Choroid plexus epithelial cell (primary cell): ENCODE results near the gene KCNG4.
"Not testable (repeated sequence)": the region's sequence is repeated elsewhere in the genome, so short reads cannot be mapped to it uniquely, and the experiment has no call there.

ENCODE experiments used
- DNase-seq: peaks from one replicate; pipeline ENCODE4 v3.0.0-alpha.2; 2010; ENCODE audit warnings: low read depth
- H3K4me3 ChIP-seq: 2 replicates; pipeline ENCODE4 v1.5.1; 2011; ENCODE audit warnings: low read depth, mild to moderate bottlenecking, control low read depth, low read length, moderate library complexity
- TF ChIP-seq, protein P1 (sequence below): conservative IDR thresholded peaks from 2 replicates; pipeline ENCODE4 v1.5.1; 2011; ENCODE audit warnings: low read depth, mild to moderate bottlenecking, control low read depth, inconsistent platforms, low read length, moderate library complexity

KCNG4 gene

DNA sequence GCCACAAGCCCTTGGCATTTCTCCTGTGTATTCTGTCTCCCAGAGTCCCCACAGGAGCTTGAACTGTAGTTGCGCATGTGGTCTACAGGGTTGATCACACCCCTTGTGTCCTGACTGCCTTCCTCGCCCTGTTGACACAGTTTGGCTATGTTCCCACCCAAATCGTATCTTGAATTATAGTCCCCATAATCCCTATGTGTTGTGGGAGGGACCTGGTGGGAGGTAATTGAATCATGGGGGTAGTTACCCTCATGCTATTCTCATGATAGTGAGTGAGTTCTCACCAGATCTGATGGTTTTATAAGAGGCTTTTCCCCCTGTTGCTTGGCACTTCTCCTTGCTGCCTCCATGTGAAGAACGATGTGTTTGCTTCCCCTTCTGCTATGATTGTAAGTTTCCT is 27.7 kb downstream of the KCNG4 start:
- H3K4me3 ChIP-seq = no peak overlapping the region
- no peak for DNase-seq
- TF ChIP-seq, protein P1, sequence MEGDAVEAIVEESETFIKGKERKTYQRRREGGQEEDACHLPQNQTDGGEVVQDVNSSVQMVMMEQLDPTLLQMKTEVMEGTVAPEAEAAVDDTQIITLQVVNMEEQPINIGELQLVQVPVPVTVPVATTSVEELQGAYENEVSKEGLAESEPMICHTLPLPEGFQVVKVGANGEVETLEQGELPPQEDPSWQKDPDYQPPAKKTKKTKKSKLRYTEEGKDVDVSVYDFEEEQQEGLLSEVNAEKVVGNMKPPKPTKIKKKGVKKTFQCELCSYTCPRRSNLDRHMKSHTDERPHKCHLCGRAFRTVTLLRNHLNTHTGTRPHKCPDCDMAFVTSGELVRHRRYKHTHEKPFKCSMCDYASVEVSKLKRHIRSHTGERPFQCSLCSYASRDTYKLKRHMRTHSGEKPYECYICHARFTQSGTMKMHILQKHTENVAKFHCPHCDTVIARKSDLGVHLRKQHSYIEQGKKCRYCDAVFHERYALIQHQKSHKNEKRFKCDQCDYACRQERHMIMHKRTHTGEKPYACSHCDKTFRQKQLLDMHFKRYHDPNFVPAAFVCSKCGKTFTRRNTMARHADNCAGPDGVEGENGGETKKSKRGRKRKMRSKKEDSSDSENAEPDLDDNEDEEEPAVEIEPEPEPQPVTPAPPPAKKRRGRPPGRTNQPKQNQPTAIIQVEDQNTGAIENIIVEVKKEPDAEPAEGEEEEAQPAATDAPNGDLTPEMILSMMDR = no peak

DNA sequence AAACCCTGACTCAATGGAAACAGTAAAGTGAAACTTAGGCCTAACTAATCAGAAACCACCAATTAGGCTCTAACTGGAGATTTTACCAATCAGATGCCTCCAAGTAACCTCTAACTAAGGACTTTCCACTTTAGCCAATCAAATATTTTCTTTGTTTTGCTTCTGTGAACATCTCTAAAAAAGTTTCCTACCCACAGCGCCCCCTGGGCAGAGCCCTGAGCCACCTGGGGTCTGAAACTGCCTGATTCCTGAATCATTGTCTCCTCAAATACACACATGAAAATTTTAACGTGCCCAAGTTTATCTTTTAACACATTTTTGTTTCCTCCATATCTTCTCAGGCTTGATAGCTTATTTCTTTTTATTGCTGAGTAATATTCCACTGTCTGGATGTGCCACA is 29.8 kb downstream of the KCNG4 start:
- DNase-seq = no peak
- TF ChIP-seq, protein P1 = peak; percentile 17
- H3K4me3 ChIP-seq = no peak overlapping the region

DNA sequence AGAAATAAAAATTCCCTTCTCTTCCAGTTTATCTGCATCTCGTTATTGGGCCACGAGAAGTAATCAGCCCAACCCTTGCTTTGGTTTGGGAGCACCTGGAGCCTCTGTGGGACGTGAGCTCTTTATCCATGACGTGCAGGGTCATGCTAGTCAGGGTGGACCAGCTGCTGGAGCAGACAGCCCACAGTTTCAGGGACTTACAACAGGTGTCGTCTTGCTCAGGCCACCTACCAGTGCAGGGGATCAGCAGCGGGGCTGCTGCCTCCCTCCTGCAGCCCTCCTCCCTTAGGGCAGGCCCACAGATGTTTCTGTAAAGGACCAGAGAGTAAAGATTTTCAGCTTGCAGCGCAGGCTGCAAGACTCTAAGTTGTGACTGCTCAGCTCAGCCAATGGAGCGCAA is 31.9 kb downstream of the KCNG4 start:
- H3K4me3 ChIP-seq = no peak overlapping the region
- no peak for DNase-seq
- TF ChIP-seq, protein P1 = no peak

DNA sequence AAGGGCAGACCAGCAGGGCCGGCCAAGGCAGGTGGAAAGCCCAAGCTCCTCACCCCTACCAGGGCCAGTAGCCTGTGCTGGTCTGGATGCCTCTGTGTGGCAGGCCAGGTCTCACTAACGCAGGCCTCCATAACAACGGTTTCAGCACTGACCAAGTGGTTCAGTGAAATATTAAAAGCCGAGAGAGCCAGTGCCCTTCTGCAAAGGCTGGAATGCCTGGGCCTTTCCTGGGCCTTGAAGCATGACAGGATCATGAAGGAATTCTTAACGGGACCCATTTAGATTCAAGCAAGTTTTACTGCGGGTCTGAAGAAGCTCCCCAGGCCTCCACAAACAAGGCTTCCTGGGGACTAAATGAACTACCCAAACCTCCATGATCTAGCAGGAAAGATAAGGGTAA is 32.6 kb downstream of the KCNG4 start:
- no peak for DNase-seq
- TF ChIP-seq, protein P1 = no peak

DNA sequence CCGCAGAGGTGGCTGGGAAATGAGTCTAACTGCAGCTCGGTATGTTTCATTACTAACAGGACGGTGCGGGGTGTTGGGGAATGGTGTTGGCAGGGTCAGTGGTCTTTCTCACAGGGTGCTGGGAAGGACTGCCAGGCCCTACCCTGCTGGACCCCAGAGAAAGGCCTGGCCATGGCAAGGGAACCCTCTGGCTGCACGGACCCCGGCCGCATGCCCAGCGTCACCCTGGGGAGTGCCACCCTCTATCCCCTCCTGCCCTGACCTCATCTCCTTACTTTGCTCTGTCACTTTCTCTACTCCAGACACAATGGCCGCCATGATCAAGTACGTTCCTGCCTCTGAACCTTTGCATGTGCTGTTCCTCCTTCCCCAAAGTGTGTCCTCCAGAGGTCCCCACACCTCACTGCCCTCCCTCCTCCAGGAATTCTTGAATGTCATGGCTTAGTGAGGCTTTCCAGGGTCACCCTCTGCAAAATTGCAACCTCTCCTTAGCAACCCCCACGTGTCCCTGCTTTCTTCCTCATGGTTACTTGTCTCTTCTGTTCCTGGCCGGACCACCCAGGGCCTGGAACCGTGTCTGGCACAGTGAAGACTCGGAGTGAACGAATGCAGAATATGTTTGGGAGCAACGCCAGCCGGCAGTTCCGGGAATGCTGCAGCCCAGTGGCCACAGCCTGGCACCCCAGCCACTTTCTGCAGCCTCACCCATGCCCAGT is 33.7 kb downstream of the KCNG4 start:
- TF ChIP-seq, protein P1 = no peak
- DNase-seq = no peak
- H3K4me3 ChIP-seq = no peak overlapping the region

More for the DNA sequence above, 32.6 kb downstream of the KCNG4 start:
- H3K4me3 ChIP-seq = no peak overlapping the region

DNA sequence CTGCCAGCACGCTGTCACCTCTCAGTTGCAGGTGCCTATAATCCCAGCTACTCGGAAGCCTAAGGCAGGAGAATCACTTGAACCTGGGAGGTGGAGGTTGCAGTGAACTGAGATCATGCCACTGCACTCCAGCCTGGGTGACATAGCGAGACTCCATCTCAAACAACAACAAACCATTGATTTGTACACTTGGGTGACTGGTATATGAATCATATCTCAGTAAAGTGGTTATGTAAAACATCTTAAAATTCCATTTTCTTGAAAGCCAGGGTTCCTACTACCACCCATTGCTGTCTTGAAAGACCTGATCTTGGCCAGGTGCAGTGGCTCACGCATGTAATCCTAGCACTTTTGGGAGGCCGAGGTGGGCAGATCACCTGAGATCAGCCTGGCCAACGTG is 34.7 kb downstream of the KCNG4 start:
- not testable (repeated sequence) for DNase-seq

DNA sequence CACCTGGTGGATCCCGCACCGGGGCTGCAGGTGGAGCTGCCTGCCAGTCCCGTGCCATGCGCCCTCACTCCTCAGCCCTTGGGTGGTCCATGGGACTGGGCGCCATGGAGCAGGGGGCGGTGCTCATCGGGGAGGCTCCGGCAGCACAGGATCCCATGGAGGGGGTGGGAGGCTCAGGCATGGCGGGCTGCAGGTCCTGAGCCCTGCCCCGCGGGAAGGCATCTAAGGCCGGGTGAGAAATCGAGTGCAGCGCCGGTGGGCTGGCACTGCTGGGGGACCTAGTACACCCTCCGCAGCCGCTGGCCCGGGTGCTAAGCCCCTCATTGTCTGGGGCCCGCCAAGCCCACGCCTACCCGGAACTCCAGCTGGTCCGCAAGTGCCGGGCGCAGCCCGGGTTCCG is 35.3 kb downstream of the KCNG4 start:
- H3K4me3 ChIP-seq, DNase-seq: not testable (repeated sequence)

More for the DNA sequence above, 34.7 kb downstream of the KCNG4 start:
- H3K4me3 ChIP-seq = not testable (repeated sequence)

DNA sequence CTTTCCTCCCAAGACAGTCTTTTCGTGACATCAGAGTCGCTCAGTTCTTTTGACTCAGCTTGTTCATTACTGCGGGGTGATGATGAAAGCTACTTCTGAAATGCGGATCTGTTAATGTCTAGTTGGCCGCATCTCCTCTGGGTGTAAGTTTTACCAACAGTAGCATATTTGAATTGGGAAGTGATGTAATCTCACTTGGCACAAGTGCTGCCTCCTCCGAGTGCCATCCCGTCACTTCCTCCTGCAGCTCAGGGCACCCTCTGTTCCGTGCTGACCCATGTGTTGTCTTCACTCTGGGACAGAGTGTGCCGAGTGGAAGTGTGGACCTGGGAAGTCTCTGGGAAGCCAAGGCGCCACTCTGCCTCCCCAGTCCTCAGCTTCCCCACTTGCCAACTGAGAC is 40.0 kb downstream of the KCNG4 start:
- TF ChIP-seq, protein P1 = no peak
- H3K4me3 ChIP-seq = no peak overlapping the region
- DNase-seq = no peak
